MM.1S (cell line): Measurements from ENCODE around the gene ARPC2.

Experiments
- EZH2 ChIP-seq: fragments of 300-600 bp; sonication (generic); optimal IDR thresholded peaks from 2 replicates; pipeline ENCODE3; 2017; ENCODE audit warnings: low read depth, mild to moderate bottlenecking, antibody characterized with exemption, low read length, mixed read lengths
- EZH2phosphoT487 ChIP-seq: fragments of 300-600 bp; sonication (generic); IDR thresholded peaks from 2 replicates; pipeline ENCODE4 v1.6.1; 2018; ENCODE audit warnings: antibody characterized with exemption, low read length
- TF ChIP-seq, protein P1 (sequence below): fragments of 300-600 bp; sonication (generic); IDR thresholded peaks from 2 replicates; pipeline ENCODE4 v1.5.1; 2016; ENCODE audit warnings: antibody characterized with exemption, low read length, mixed read lengths

DNA sequence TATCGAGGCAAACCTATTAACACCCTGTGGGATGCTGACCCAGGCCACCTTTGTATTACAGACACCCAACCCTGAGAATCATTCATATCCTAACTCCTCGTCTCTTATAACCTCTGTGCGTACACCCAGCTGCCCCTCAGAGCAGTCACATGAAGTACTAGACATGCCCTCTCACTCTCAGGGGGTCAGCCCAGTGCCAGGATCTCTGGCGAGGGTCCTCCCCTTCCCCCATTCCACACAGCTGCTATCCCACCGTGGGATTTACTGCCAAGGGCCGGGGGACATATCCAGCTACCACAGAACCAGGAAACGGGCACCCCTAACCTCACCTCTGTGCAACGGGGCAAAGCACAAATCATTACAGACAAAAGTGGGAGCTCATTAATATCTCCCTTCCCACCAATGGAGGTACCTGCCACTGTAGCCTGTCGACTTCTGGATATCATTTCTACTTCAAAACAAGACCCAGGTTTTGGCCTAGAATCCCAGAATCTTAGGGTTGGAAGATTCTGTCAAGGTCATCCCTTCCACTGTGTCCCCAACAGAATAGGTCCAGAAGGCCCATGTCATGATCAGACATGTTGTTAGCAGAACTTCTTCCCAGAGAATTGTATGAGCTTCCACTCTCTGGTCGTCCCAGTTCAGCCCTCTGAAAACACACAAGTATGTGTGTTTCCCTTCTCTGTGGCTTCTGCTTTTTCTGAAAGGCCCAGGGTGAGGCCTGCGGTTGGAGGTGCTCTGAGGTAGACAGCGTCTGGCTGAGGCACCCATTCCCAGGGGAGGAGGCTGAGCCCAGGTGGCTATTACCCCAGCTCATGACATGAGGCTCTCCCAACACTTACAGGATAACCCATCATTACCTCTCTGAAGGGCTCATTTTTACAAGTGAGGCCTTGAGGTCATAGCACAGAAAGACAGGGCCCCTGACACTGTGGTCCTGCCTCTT is 73.6 kb downstream of the ARPC2 start:
- TF ChIP-seq EZH2phosphoT487 (no peak), EZH2 (no peak)
- TF ChIP-seq, protein P1, sequence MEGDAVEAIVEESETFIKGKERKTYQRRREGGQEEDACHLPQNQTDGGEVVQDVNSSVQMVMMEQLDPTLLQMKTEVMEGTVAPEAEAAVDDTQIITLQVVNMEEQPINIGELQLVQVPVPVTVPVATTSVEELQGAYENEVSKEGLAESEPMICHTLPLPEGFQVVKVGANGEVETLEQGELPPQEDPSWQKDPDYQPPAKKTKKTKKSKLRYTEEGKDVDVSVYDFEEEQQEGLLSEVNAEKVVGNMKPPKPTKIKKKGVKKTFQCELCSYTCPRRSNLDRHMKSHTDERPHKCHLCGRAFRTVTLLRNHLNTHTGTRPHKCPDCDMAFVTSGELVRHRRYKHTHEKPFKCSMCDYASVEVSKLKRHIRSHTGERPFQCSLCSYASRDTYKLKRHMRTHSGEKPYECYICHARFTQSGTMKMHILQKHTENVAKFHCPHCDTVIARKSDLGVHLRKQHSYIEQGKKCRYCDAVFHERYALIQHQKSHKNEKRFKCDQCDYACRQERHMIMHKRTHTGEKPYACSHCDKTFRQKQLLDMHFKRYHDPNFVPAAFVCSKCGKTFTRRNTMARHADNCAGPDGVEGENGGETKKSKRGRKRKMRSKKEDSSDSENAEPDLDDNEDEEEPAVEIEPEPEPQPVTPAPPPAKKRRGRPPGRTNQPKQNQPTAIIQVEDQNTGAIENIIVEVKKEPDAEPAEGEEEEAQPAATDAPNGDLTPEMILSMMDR = no peak
